GM18508 (cell line): ENCODE measurements around the gene SOX21.
"Not testable (repeated sequence)": the region's sequence is repeated elsewhere in the genome, so short reads cannot be mapped to it uniquely, and the experiment has no call there.

Experiments
- ATAC-seq: cut with Tn5 transposase; IDR thresholded peaks from one replicate; pipeline ENCODE4 v1.9.1; 2021; ENCODE audit warnings: moderate number of reproducible peaks; ENCODE audit not compliant: insufficient read depth, unreplicated experiment

The SOX21 gene

GRCh38 chr13:94712287-94712811 lies at the start of gene SOX21:
SOX21 (minus strand) TSS chr13:94712545; CDS start chr13:94712049, 496 bp downstream.
- no peak for ATAC-seq

- ATAC-seq, result no peak
These were observed 49.1 kb upstream of the SOX21 start for GRCh38 chr13:94761407-94761806.

- no peak for ATAC-seq
These were observed 46.9 kb upstream of the SOX21 start for GRCh38 chr13:94759120-94759728.

- ATAC-seq, result no peak
These were observed 46.2 kb upstream of the SOX21 start for GRCh38 chr13:94758436-94758960.

- no peak for ATAC-seq
These were observed 41.0 kb upstream of the SOX21 start for GRCh38 chr13:94753327-94753726.

- ATAC-seq, result no peak
These were observed 36.8 kb upstream of the SOX21 start for GRCh38 chr13:94749162-94749561.

- no peak for ATAC-seq
These were observed 26.9 kb upstream of the SOX21 start for GRCh38 chr13:94739235-94739634.

- ATAC-seq, result no peak
These were observed 18.7 kb upstream of the SOX21 start for GRCh38 chr13:94731028-94731427.

- not testable (repeated sequence) for ATAC-seq
These were observed 17.6 kb upstream of the SOX21 start for GRCh38 chr13:94729941-94730340.

- ATAC-seq, result no peak
These were observed 14.1 kb upstream of the SOX21 start for GRCh38 chr13:94726425-94726824.

GRCh38 chr13:94722609-94723345 lies 10.4 kb upstream of the SOX21 start:
- ATAC-seq, result no peak

GRCh38 chr13:94718697-94719096 lies 6.4 kb upstream of the SOX21 start:
- ATAC-seq, result not testable (repeated sequence)

GRCh38 chr13:94717916-94718315 lies 5.6 kb upstream of the SOX21 start:
- no peak for ATAC-seq

- no peak for ATAC-seq
These were observed 3.7 kb upstream of the SOX21 start for GRCh38 chr13:94716016-94716415.

GRCh38 chr13:94713561-94714182 lies 1.3 kb upstream of the SOX21 start:
- no peak for ATAC-seq

GRCh38 chr13:94712812-94713560 lies 641 bp upstream of the SOX21 start:
- ATAC-seq, result no peak

GRCh38 chr13:94711561-94712286 lies 621 bp downstream of the SOX21 start:
- no peak for ATAC-seq

- no peak for ATAC-seq
These were observed 1.3 kb downstream of the SOX21 start for GRCh38 chr13:94710881-94711560.
